GM12873 (cell line): ENCODE measurements around the gene PDE10A.

Experiments
- CTCF ChIP-seq: IDR thresholded peaks from 2 replicates; pipeline ENCODE4 v1.5.1; 2012; ENCODE audit warnings: low read depth, mild to moderate bottlenecking, moderate library complexity, low read length, control low read depth; ENCODE audit not compliant: insufficient read depth; ENCODE audit errors: missing control alignments

PDE10A gene

GRCh38 chr6:165548450-165548849 is 114.6 kb downstream of the PDE10A start:
- no peak for TF ChIP-seq CTCF

DNA sequence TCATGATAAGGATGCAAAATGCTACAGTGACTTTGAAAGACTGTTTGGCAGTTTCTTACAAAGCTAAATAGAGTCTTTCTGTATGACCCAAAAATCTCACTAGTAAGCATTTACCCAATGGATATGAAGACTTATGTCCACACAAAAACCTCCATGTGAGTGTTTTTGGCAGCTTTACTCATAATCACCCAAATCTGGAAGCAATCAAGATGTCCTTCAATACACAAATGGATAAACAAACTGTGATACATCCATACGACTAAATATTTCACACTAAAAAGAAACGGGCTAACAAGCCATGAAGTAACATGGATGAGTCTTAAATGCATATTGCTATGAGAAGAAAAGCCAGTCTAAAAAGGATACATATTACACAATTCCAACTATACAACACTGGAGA is 117.2 kb downstream of the PDE10A start:
- no peak for TF ChIP-seq CTCF

DNA sequence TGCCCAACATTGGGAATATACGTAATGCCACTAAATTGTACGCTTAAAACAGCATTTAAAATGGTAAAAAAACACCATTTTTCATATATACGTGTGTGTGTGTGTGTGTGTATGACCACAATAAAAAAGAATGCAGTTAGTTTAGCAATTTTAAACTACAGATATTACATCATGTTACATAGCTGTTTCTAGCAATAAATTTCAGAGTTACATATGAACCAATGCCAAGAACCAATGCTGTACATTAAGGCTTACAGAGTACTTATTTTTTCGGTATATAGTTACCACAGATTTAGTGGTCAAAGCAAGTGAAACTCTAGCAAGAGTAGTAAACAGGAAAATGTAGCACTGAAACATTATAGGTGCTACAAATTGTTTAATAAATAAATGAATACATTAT is 119.3 kb downstream of the PDE10A start:
- TF ChIP-seq CTCF = no peak

GRCh38 chr6:165536911-165537310 is 126.1 kb downstream of the PDE10A start:
- no peak for TF ChIP-seq CTCF

- TF ChIP-seq CTCF = no peak
Measured at GRCh38 chr6:165519316-165519715, 143.7 kb downstream of the PDE10A start.

GRCh38 chr6:165515963-165516624 is 146.9 kb downstream of the PDE10A start:
- TF ChIP-seq CTCF = no peak

DNA sequence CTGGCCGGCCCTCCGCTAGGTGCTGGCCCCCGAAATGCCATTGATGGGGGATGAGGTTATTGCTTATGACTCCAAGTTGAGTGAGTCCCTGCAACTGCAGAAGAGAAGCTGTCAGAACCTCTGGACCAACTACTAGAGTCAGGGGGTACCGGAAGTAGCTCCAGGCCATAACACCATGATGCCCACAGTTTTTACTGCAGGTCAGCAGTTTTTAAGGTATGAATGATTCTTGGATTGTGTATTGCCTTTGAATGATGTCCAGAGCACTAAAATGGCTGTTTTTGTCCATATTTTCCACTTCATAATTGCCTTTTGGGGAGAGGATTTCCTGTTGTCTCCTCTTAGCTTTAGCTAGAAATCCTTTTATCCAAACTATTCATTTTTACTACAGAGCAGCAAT is 148.4 kb downstream of the PDE10A start:
- TF ChIP-seq CTCF = no peak
